ENCODE measurements around the gene ARHGEF12.

The ARHGEF12 gene

DNA sequence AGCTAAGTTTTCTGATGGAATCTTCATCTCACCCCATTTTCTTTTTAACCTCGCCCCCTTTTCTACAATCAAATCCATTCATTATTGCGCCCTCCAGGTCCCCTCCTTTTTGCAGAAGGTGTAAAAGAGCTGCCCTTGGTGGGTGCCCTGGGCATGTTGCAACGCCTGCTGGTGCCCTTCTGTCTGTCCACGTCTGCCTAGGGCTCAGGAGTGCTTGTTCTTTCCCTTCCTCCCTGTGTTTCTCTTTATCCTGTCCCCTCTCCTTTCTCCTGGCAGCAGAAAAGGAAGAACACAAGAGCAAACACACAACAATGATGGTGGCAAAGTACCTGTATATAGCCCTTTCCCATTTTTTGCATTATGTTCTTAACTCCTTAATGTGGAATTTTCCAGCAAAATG lies 17.3 kb upstream of the ARHGEF12 start:
- DNase-seq, result no peak

- DNase-seq, result peak; percentile 19 to 31
These were observed 11.0 kb upstream of the ARHGEF12 start, which contains the start of gene TLCD5 for GRCh38 chr11:120324932-120325810. TLCD5 (plus strand) TSS chr11:120325299; CDS start chr11:120327442, 2,143 bp downstream.

DNA sequence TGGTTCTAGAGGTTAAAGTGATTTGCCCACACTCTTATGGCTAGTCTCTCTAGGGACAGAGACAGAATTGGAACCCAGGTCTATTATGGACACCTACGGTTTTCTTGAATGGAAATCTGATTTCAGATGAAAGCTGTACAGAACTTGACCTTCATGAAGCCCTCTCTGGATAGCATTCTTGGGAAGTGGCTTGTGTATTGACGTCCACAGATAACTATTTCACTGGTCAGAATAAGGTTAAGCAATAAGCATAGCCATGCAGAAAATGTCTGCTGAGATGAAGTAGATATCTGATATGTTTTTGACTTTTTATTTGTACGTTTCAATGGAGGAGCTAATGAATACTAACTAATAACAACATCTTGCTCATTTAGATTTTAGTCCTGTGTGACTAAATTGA lies 10.0 kb upstream of the ARHGEF12 start:
- DNase-seq, result no peak

- no peak for DNase-seq
These were observed 9.3 kb upstream of the ARHGEF12 start for GRCh38 chr11:120326845-120327281.

GRCh38 chr11:120327311-120327710 lies 8.9 kb upstream of the ARHGEF12 start:
- no peak for DNase-seq

DNA sequence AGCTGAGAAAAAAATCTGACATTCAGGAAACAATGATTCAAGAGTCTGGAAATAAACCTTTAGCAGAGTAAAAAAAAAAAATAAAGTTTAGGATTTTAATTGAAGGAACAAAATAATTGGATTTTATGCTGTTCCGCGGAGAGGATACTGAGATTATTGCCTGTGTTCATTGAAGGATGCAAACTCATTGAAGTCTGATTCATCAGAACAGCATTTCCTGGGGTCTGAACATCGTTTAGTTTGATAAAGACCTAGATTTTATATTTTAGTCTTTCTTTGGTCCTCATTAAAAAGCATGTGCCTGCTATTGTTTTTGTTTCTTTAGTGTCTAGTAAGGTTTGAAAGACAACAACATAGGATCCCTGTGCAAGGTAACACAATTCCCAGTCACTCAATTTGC lies 6.7 kb upstream of the ARHGEF12 start:
- no peak for DNase-seq

DNA sequence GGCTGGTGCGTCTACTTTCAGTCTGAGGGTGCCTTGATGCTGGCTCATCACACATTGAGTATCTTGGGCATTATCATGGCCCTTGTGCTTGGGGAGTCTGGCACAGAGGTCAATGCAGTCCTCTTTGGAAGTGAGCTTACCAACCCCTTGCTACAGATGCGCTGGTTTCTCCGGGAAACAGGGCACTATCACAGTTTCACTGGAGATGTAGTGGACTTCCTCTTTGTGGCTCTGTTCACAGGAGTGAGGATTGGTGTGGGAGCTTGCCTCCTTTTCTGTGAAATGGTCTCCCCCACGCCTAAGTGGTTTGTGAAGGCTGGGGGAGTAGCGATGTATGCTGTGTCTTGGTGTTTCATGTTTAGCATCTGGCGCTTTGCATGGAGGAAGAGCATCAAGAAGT lies 6.2 kb upstream of the ARHGEF12 start:
- DNase-seq, result no peak

GRCh38 chr11:120331301-120331996 lies 4.8 kb upstream of the ARHGEF12 start:
- no peak for DNase-seq

DNA sequence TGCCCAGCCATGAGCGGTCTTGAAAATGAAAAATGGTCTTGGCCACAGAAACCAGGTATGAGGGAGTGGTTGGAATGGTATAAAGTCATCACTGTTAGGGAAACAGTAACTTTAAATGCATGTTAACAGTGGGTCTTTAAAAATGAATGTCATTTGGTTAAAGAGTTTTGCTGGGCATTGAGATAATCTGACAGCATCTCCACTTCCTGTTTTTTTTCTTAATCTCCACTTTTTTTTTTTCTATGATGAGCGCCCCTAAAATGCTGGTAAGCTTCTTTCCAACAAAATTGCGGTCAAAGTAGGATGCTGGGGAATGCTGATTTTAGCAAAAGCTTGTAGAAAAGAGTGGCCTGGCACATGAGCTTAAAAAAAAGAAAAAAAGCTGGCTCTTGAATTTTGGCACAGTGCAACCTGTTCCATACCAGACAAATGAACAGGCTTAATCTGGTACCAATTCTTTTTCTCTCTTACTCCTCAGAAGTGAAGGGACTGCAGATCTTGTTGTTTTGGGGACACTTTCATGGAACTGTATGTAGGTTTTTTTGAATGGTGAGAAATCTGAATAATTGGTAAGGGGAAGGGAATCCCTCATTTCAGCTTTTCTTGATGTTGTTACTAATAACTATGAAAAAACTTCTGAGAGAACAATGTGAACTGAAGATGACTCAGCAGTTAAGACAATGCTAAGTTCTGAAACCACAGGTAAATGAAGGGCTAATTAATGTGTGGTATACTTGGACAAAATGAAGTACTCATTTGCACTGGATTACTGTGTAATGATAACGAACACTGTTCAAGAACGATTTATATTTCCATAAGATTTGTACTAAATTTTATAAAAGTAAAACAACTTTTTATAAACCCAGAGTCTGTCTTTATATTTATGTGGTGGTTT lies 3.1 kb upstream of the ARHGEF12 start:
- no peak for DNase-seq

GRCh38 chr11:120333801-120334200 lies 2.4 kb upstream of the ARHGEF12 start:
- DNase-seq, result no peak

GRCh38 chr11:120334332-120334731 lies 1.9 kb upstream of the ARHGEF12 start:
- DNase-seq, result no peak

DNA sequence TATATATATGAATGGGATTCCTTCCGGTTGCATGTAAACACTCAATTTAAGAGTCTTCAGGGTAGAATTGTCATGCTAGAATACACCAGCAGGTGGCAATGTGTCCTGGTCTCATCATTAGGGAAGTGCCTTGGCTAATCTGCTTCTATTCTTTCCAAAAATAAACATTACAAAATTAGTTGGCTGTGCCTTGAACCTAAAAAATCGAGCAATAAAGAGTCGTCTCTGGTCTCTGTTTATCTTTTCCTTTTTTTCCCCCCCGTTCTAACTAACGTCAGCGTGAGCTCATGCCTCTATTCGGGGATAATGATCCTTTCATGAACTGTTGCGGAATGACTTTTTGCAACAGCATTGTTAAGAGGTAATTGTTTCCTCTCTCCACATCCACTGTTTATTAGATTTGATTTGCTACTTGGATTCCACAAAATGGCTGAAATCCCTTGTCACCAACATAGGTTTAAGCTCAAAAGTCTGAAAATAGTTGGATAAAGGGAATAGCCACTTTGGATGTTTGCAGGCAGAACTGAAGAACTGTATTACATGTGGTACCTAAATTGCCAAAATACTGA lies 1.2 kb upstream of the ARHGEF12 start:
- DNase-seq, result peak; percentile 61 to 71

- DNase-seq, result peak in 1 of 2 donors; percentile 22
These were observed 681 bp upstream of the ARHGEF12 start for GRCh38 chr11:120335556-120335907.

DNA sequence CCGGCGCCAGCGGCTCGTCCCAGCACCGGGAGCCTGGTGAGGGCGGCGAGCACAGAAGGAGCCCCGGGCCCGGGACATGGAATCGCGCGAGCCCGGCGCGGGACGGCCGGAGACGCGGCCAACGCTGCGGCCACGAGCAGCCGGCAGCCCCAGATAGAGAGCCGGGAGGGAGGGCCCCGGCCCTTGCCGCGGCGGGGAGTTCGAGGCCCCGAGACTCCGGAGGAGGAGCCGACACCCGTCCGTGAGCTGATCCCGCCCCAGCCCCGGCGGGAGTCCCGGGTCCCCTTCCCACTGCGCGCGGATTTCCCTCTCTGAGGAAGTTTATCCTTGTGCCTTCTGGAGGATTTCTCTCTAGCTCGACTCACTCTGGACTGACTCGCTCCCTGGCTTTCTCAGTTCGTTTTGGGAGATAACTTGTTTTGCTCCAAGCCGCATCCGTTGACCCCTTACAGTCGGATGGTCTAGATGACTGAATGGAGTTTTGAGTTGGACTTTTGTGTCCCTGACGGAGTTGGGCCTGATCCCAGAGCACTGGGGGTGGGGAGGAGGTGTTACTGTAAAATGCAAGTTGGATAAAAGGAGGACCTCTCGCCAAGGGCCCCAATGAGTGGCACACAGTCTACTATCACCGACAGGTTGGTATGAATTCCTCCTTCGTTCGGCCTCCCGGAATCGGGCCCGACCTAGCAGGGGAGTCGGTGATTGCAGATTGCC lies 585 bp downstream of the ARHGEF12 start:
- DNase-seq, result peak; percentile 15 to 29

DNA sequence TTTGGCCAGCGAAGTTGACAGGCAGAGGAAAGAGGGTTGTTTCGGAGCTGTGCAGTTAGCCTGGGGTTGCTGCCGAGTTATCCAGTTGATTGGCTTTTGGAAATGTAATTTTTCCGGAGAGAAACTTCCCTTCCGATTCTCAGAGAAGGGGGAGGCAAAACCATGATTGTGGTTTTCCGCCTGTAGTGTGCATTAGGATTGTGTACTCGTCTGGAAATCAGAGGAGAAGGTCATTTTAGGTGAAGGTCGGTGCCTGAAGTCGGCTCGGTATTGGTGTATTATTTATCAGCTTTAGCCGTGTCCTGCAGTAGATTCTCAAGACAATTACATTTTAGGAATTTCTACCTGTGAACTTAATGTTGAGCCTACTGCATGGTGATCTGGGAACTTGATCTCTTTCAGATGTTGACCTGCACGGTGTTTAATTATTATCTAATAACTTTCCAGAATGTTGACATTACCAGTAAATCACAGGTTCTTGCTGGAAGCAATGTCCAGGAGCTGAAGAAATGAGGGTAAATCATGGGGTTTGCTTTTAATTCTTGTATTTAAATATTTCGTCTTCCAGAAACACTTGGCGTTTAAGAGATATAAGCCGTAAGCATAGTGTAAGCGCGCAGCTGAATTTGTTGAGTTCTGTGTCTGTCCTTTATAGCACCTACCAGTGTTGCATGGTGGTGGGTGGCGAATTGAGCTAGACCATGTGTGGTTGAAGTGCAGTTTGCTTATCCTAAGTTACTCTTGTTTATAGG lies 1.3 kb downstream of the ARHGEF12 start:
- no peak for DNase-seq

DNA sequence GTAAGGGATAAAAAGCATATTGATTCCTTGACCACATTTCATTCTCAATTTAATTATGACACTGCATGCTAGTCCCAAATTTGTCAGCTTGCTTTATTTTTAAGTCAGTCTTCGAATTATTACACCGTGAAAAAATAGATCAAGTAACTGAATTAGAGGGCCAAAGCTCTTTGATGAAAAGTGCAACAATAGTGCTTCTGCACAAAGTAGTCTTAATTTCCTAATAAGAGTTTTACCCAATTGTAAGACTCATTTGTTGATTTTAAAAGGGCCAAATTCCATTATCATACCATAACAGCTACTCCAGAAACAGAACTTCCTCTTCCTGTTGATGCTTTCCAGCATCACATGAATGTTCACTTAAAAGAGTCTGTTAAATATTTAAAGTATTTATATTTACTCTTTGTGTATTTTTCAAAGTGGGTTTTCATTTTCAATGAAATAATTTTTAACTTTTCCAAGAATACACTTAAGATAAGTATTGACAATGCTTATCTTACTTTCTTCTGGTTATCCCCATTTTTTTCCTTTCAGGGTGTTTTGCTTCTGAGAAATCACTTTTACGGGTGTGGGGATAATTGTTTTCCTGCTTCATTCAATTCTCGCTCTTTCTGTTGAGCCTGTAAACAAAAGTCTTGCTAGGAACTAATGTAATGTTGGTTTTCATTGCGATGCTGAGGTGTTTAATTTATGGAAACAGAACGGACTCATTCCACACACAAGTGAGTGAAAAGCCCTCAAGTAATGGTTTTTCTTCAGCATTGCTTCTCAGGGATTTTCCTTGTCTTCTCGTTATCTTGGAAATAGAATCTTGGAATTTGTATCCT lies 2.1 kb downstream of the ARHGEF12 start:
- DNase-seq, result no peak

DNA sequence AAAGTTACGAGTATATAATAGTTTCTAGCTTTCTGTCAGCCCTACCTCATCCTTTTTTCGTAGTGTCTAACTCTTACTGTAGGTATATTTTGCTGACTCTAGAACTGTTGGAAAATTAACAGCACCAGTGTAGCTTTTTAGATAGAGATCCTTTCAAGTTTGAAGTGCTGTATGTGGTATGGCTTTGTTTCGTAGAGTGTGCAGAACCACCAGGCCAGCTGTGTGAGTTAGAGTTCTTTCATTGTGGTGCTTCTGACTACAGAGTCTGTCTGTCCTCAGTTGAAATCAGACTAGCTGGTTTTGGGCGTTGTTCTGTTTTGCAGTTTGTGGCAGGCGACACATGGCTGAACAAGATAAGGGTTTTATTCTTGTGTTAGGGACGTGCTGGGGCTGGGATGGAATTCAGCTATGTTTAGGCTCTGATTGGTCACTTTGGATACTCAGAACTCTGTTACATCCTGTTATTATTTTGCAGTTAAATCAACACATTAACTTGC lies 3.2 kb downstream of the ARHGEF12 start:
- no peak for DNase-seq

DNA sequence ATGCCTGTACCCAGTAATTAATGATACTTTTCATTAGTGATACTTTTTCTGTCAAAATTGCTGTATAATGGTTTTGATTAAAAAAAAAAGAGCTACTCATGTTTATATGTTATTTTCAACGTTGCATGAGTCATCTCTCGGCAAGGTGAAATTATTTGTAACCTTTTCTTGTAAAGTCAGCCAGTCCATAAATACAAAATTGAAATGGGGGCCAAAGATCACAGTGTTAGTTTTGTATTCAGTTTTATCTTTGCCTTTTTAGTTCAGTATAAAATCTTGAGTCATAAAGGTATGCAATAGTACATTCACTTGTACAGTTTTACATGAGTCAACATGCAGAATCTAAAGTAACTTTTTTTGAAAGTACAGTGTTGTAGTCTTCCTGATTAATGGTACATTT lies 4.3 kb downstream of the ARHGEF12 start:
- no peak for DNase-seq

- no peak for DNase-seq
These were observed 6.0 kb downstream of the ARHGEF12 start for GRCh38 chr11:120342226-120342625.

DNA sequence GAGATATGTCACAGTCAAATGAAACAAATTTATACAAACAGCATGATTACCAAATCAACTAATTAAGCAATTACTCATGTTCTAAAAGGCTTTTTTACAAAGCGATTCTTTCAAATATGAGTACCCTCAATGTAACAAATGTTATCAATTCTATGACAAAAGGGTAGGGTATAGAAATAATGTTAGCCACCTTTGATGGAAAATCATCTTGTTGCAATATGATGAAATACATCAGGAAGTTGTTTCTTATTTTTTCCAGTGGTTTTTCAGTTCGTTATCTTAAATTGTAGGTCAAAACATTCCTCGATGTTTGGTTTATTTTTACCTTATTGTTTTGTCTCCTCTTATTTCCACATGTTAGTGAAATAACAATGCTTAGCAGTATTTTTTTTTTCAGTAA lies 6.5 kb downstream of the ARHGEF12 start:
- DNase-seq, result no peak
